ENCODE data around the gene ZNF688. TPM values are rescaled to one million over a fixed set of nuclear protein-coding genes. Genes with fewer than 3 reads are reported as not detected.
A peak's percentile ranks its signal among the peaks of the same experiment; 100 is the strongest.

The ZNF688 gene
- 1.3 and 4.0 TPM in 2 replicates for total RNA-seq (2014; rRNA removed; shearing (Covaris generic))
- polyA plus RNA-seq (2016; fragmentation: Nextera tagmentation; extraction: Ambion mirVana) = 4.4 and 6.2 TPM in 2 replicates
- long read RNA-seq, partial matches to known transcripts = 0 of 4 reads
- long read RNA-seq, other reads (novel, unspliced or antisense) = 1 of 4 reads

- Histone ChIP-seq H4K20me1 (replicated peaks; ENCODE audit: insufficient read depth) (no peaks in the 10 kb centered on the region; the same call in 1 of the 2 replicates), H3K36me3 (ENCODE audit: insufficient read depth) (no peaks in the 10 kb centered on the region), H3K9me2 (ENCODE audit: insufficient read depth) (no peaks in the 10 kb centered on the region), H3F3A (replicated peaks; ENCODE audit: low read depth) (0 out of 2 replicates have a peak, but pooled peaks cover 12% of the 10 kb centered on the region), H3K79me2 (replicated peaks; ENCODE audit: insufficient read depth) (no peaks in the 10 kb centered on the region), H3K4me1 (ENCODE audit: insufficient read depth) (peaks cover 18% of the 10 kb centered on the region), H3K27ac (ENCODE audit: low read depth) (peak within 1 kb of the TSS; percentile 72), H3K4me2 (peak within 1 kb of the TSS; percentile 88), H2AFZ (peak within 1 kb of the TSS; percentile 53), H3K27me3 (ENCODE audit: insufficient read depth) (no peaks in the 10 kb centered on the region), H3K4me3 (peak within 1 kb of the TSS; percentile 76)
- Mint-ChIP-seq H3K27me3 (ENCODE audit: insufficient read depth, low read depth, poor library complexity) (peaks cover 6% of the 10 kb centered on the region), H3K36me3 (ENCODE audit: low read depth) (no peaks in the 10 kb centered on the region), H3K9me3 (no peaks in the 10 kb centered on the region), H3K4me3 (peak within 1 kb of the TSS; percentile 96), H3K27ac (peak within 1 kb of the TSS; percentile 92), H3K4me1 (peaks cover 15% of the 10 kb centered on the region)
- ATAC-seq = peak; percentile 87
- DNase-seq (ENCODE audit: low spot score) = peak; percentile 98
- TF ChIP-seq CREB1 (CRISPR knock-in tag; IDR thresholded peaks at IDR 0.05; ENCODE audit: low read depth) (peak; percentile 82), POLR2AphosphoS5 (IDR thresholded peaks at IDR 0.05; ENCODE audit: low read depth) (peak; percentile 58), ZNF114 (CRISPR knock-in tag; IDR thresholded peaks at IDR 0.05) (peak; percentile 83; the same call in 1 of the 2 replicates), JUNB (IDR thresholded peaks at IDR 0.05; ENCODE audit: unreplicated experiment) (no peak), STAT1 (IDR thresholded peaks at IDR 0.05; ENCODE audit: unreplicated experiment) (no peak), ZNF331 (CRISPR knock-in tag; IDR thresholded peaks at IDR 0.05; ENCODE audit: low read depth) (no peak)
- TF ChIP-seq, protein P1, sequence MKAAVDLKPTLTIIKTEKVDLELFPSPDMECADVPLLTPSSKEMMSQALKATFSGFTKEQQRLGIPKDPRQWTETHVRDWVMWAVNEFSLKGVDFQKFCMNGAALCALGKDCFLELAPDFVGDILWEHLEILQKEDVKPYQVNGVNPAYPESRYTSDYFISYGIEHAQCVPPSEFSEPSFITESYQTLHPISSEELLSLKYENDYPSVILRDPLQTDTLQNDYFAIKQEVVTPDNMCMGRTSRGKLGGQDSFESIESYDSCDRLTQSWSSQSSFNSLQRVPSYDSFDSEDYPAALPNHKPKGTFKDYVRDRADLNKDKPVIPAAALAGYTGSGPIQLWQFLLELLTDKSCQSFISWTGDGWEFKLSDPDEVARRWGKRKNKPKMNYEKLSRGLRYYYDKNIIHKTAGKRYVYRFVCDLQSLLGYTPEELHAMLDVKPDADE (IDR thresholded peaks at IDR 0.05) = peak; percentile 89
- TF ChIP-seq, protein P2, sequence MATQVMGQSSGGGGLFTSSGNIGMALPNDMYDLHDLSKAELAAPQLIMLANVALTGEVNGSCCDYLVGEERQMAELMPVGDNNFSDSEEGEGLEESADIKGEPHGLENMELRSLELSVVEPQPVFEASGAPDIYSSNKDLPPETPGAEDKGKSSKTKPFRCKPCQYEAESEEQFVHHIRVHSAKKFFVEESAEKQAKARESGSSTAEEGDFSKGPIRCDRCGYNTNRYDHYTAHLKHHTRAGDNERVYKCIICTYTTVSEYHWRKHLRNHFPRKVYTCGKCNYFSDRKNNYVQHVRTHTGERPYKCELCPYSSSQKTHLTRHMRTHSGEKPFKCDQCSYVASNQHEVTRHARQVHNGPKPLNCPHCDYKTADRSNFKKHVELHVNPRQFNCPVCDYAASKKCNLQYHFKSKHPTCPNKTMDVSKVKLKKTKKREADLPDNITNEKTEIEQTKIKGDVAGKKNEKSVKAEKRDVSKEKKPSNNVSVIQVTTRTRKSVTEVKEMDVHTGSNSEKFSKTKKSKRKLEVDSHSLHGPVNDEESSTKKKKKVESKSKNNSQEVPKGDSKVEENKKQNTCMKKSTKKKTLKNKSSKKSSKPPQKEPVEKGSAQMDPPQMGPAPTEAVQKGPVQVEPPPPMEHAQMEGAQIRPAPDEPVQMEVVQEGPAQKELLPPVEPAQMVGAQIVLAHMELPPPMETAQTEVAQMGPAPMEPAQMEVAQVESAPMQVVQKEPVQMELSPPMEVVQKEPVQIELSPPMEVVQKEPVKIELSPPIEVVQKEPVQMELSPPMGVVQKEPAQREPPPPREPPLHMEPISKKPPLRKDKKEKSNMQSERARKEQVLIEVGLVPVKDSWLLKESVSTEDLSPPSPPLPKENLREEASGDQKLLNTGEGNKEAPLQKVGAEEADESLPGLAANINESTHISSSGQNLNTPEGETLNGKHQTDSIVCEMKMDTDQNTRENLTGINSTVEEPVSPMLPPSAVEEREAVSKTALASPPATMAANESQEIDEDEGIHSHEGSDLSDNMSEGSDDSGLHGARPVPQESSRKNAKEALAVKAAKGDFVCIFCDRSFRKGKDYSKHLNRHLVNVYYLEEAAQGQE (IDR thresholded peaks at IDR 0.05; ENCODE audit: unreplicated experiment) = no peak
Measured at GRCh38 chr16:30571445-30572322, at the start of gene ZNF688. TSS of gene ZNF688 (minus strand) at chr16:30571714. CDS start at chr16:30571629, 85 bp downstream.

DNA sequence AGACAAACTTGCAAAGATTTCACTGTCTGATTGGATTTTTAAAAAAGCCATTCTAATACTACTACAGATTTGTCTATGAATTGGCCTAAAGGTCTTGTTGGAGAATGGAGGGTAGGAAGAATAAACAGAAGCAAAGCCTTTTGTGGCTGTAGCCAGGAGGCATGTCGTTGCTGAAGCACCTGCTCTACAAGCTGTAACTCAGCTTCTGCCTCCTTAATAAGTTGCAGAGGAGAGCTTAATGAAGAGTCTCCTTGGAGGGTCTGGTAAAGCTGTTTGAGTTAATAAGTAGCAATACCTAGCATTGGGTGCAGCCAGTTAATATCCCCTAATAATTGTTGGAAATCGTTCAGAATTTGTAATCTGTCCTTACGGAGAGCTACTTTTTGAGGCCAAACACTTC lies 48.7 kb upstream of the ZNF688 start:
- Histone ChIP-seq H3F3A (replicated peaks; ENCODE audit: low read depth) (no peaks in the 10 kb centered on the region), H3K4me3 (no peak overlapping the region), H3K4me1 (ENCODE audit: insufficient read depth) (no peaks in the 10 kb centered on the region), H3K27ac (ENCODE audit: low read depth) (no peak overlapping the region), H4K20me1 (replicated peaks; ENCODE audit: insufficient read depth) (no peaks in the 10 kb centered on the region), H3K79me2 (replicated peaks; ENCODE audit: insufficient read depth) (no peaks in the 10 kb centered on the region), H3K27me3 (ENCODE audit: insufficient read depth) (no peaks in the 10 kb centered on the region), H3K36me3 (ENCODE audit: insufficient read depth) (no peaks in the 10 kb centered on the region), H2AFZ (no peak overlapping the region), H3K4me2 (no peak overlapping the region), H3K9me2 (ENCODE audit: insufficient read depth) (no peaks in the 10 kb centered on the region)
- DNase-seq (ENCODE audit: low spot score) = no peak
- Mint-ChIP-seq H3K27ac (no peak overlapping the region), H3K27me3 (ENCODE audit: insufficient read depth, low read depth, poor library complexity) (peaks cover 8% of the 10 kb centered on the region), H3K4me3 (no peak overlapping the region), H3K4me1 (peaks cover 12% of the 10 kb centered on the region; the same call in 2 of the 3 replicates), H3K36me3 (ENCODE audit: low read depth) (no peaks in the 10 kb centered on the region), H3K9me3 (peaks cover 2% of the 10 kb centered on the region; the same call in 1 of the 3 replicates)
- ATAC-seq = no peak
- TF ChIP-seq NANOG (IDR thresholded peaks at IDR 0.05; ENCODE audit: borderline replicate concordance) (no peak), ZNF462 (CRISPR knock-in tag; IDR thresholded peaks at IDR 0.05) (no peak)

Measured in GM23338 (cell line).